Vagina (tissue), 2 donors: ENCODE results near the gene ABHD8. TPM values are rescaled to one million over a fixed set of nuclear protein-coding genes. Genes with fewer than 3 reads are reported as not detected.
A peak's percentile ranks its signal among the peaks of the same experiment; 100 is the strongest.

ENCODE experiments used
- DNase-seq, 2 donors: peaks; one replicate each; pipeline ENCODE4 v3.0.0-alpha.2; 2017; ENCODE audit errors: extremely low spot score in 2 of 2
- H3K27ac ChIP-seq: fragments of 200-600 bp; sonication (generic); one replicate; pipeline ENCODE4 v1.5.1; 2019
- H3K27me3 ChIP-seq: fragments of 200-600 bp; sonication (generic); one replicate; pipeline ENCODE4 v1.5.1; 2019
- H3K36me3 ChIP-seq, 2 donors: fragments of 200-600 bp; sonication (generic); one replicate each; pipeline ENCODE4 v1.5.1; 2017 to 2019
- H3K4me1 ChIP-seq: fragments of 200-600 bp; sonication (generic); one replicate; pipeline ENCODE4 v1.5.1; 2019
- H3K4me3 ChIP-seq, 2 donors: fragments of 200-600 bp; sonication (generic); 1 replicate in 1 of 2; 2 replicates in 1 of 2; pipeline ENCODE4 v1.5.1; 2016 to 2019
- H3K9me3 ChIP-seq: fragments of 200-600 bp; sonication (generic); one replicate; pipeline ENCODE4 v1.5.1; 2019
- CTCF ChIP-seq, 3 experiments: fragments of 450-650 bp in 2 of 3; fragments of 200-600 bp in 1 of 3; sonication (generic) in 1 of 3; IDR thresholded peaks; one replicate each; pipeline ENCODE4 v1.5.1; 2017 to 2019; ENCODE audit warnings: antibody characterized with exemption in 3 of 3, mild to moderate bottlenecking in 2 of 3, moderate library complexity in 2 of 3
- POLR2A ChIP-seq, 2 donors: fragments of 450-650 bp; IDR thresholded peaks; one replicate each; pipeline ENCODE4 v1.6.1; 2017; ENCODE audit warnings: antibody characterized with exemption in 2 of 2, mild to moderate bottlenecking in 2 of 2, moderate library complexity in 2 of 2
- POLR2AphosphoS5 ChIP-seq, 2 donors: sonication (generic); formaldehyde crosslinking; IDR thresholded peaks; one replicate each; pipeline ENCODE4 v1.9.0; 2017; ENCODE audit warnings: antibody characterized with exemption in 2 of 2, mild to moderate bottlenecking in 2 of 2, low read depth in 1 of 2; ENCODE audit not compliant: insufficient read depth in 1 of 2
- intact Hi-C: fragments of 100-400 bp; cut with DNase I; formaldehyde crosslinking; loops from one replicate; pipeline ENCODE4 v1.15.1; 2023
- total RNA-seq: library from RNA; depleted of rRNA; stranded (reverse); fragments of >200 nt; gene quantifications from one replicate; pipeline ENCODE4 v1.2.3, GENCODE V29; 2016

The ABHD8 gene
- total RNA-seq, 1 donor from 2014 or later = 10.8 TPM

- no peak for DNase-seq
- H3K4me3 ChIP-seq = no peak overlapping the region
- H3K36me3 ChIP-seq = no peaks in the 10 kb centered on the region
- no peaks in the 10 kb centered on the region for H3K9me3 ChIP-seq
- intact Hi-C loops = no loop called here
- TF ChIP-seq CTCF (IDR thresholded peaks at IDR 0.05) (no peak), POLR2A (IDR thresholded peaks at IDR 0.05) (no peak), POLR2AphosphoS5 (IDR thresholded peaks at IDR 0.05; ENCODE audit: insufficient read depth in 1 of 2, low read depth in 1 of 2) (no peak)
- H3K4me1 ChIP-seq = no peaks in the 10 kb centered on the region
- H3K27ac ChIP-seq = no peak overlapping the region
- no peaks in the 10 kb centered on the region for H3K27me3 ChIP-seq
These were observed 48.6 kb downstream of the ABHD8 start for GRCh38 chr19:17254636-17255035.

DNA sequence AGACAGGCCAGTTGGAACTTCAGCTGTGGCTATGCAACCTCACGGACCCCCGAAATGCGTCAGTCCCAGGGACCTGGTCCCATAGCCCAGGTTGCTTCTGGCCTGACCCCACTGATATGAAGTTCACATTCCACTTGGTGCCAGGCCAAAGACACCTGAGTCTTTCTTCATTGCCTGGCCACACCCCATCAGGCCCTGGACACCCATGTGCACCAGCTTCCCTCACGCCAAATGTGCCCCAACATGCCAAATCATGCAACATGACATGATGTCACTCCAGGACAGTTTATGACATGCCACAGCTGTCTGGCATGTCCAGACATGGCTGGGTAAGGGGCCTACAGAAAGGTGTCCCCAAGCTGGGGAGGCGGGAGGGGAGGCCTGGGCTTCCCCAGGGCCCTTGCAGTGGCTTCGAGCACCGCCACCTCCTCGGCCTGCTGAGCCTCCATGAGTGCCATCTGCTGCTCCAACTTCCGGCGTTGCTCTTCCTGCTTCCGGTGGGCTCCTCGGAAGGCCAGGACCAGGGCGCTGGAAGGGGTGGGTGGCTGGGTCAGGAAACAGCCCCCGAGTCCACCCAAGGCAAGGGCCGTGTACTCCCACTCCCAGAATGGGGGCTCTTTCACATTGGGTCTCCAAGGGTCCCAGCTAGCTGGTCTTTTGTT lies 53.2 kb downstream of the ABHD8 start:
- H3K9me3 ChIP-seq = no peaks in the 10 kb centered on the region
- no peaks in the 10 kb centered on the region for H3K27me3 ChIP-seq
- TF ChIP-seq CTCF (IDR thresholded peaks at IDR 0.05) = no peak
- TF ChIP-seq POLR2AphosphoS5 (IDR thresholded peaks at IDR 0.05; ENCODE audit: insufficient read depth in 1 of 2, low read depth in 1 of 2) = no peak
- TF ChIP-seq POLR2A (IDR thresholded peaks at IDR 0.05) = no peak
- peaks cover 19% of the 10 kb centered on the region for H3K4me1 ChIP-seq
- no peaks in the 10 kb centered on the region for H3K36me3 ChIP-seq
- H3K4me3 ChIP-seq = no peak overlapping the region
- DNase-seq = no peak
- H3K27ac ChIP-seq = no peak overlapping the region
- intact Hi-C loops = no loop called here

GRCh38 chr19:17248011-17248776 lies 55.0 kb downstream of the ABHD8 start:
- peaks cover 34% of the 10 kb centered on the region for H3K4me1 ChIP-seq
- no peaks in the 10 kb centered on the region for H3K9me3 ChIP-seq
- intact Hi-C loops = no loop called here
- TF ChIP-seq CTCF (IDR thresholded peaks at IDR 0.05) (no peak), POLR2A (IDR thresholded peaks at IDR 0.05) (no peak), POLR2AphosphoS5 (IDR thresholded peaks at IDR 0.05; ENCODE audit: insufficient read depth in 1 of 2, low read depth in 1 of 2) (no peak)
- H3K36me3 ChIP-seq = no peaks in the 10 kb centered on the region
- H3K27ac ChIP-seq = no peak overlapping the region
- H3K27me3 ChIP-seq = no peaks in the 10 kb centered on the region
- H3K4me3 ChIP-seq = no peak overlapping the region
- no peak for DNase-seq

- H3K4me1 ChIP-seq = peaks cover 48% of the 10 kb centered on the region
These were observed 56.4 kb downstream of the ABHD8 start for GRCh38 chr19:17246681-17247425.

More at GRCh38 chr19:17246681-17247425, 56.4 kb downstream of the ABHD8 start:
- H3K27me3 ChIP-seq = no peaks in the 10 kb centered on the region
- peak overlapping the region; percentile 81 for H3K4me3 ChIP-seq
- peak overlapping the region; percentile 84 for H3K27ac ChIP-seq
- no peaks in the 10 kb centered on the region for H3K36me3 ChIP-seq
- DNase-seq = no peak
- TF ChIP-seq POLR2A (IDR thresholded peaks at IDR 0.05) = no peak
- TF ChIP-seq CTCF (IDR thresholded peaks at IDR 0.05) = no peak
- no peak for TF ChIP-seq POLR2AphosphoS5 (IDR thresholded peaks at IDR 0.05; ENCODE audit: insufficient read depth in 1 of 2, low read depth in 1 of 2)
- intact Hi-C loops = no loop called here
- no peaks in the 10 kb centered on the region for H3K9me3 ChIP-seq
